Right lobe of liver (tissue), 6 donors: Measurements from ENCODE around the gene ALDH2. TPM values are rescaled to one million over a fixed set of nuclear protein-coding genes. Genes with fewer than 3 reads are reported as not detected.

ENCODE experiments used
- ATAC-seq, 4 donors: fragments of 200-7000 bp; cut with Tn5 transposase; one replicate each; pipeline ENCODE4 v1.9.1; 2020; ENCODE audit warnings: mild to moderate bottlenecking in 4 of 4, moderate library complexity in 4 of 4
- DNase-seq, 3 donors: peaks; one replicate each; pipeline ENCODE4 v3.0.0-alpha.2; 2020
- H3K27ac ChIP-seq, 3 donors: fragments of 200-600 bp; one replicate each; pipeline ENCODE4 v1.8.0; 2022
- H3K27me3 ChIP-seq, 2 donors: fragments of 200-600 bp; one replicate each; pipeline ENCODE4 v1.8.0; 2022
- H3K36me3 ChIP-seq, 4 donors: fragments of 200-600 bp; sonication (generic) in 1 of 4; one replicate each; pipeline versions ENCODE4 v1.5.1 to v1.8.0; 2017 to 2022; ENCODE audit warnings: control low read depth in 1 of 4
- H3K4me1 ChIP-seq, 4 donors: fragments of 200-600 bp; sonication (generic) in 1 of 4; one replicate each; pipeline versions ENCODE4 v1.5.1 to v1.8.0; 2017 to 2022; ENCODE audit warnings: control low read depth in 1 of 4
- H3K4me3 ChIP-seq, 3 donors: fragments of 200-600 bp; one replicate each; pipeline ENCODE4 v1.8.0; 2022
- H3K9me3 ChIP-seq, 4 donors: fragments of 200-600 bp; sonication (generic) in 1 of 4; one replicate each; pipeline versions ENCODE4 v1.5.1 to v1.8.0; 2017 to 2022; ENCODE audit warnings: control low read depth in 1 of 4
- POLR2A ChIP-seq: fragments of 450-650 bp; IDR thresholded peaks from one replicate; pipeline ENCODE4 v1.6.1; 2017; ENCODE audit warnings: antibody characterized with exemption, mild to moderate bottlenecking
- WGBS: methylation state at CpG from one replicate; pipeline ENCODE4 v1.1.6; 2018; ENCODE audit warnings: low coverage, low lambda C conversion rate; ENCODE audit not compliant: insufficient coverage; ENCODE audit errors: missing lambda C conversion rate; 5-methylcytosine and 5-hydroxymethylcytosine counted together
- intact Hi-C, 2 donors: fragments of 100-400 bp; cut with DNase I; formaldehyde crosslinking; loops; one replicate each; pipeline versions ENCODE4 v1.11.2 to v1.14.1; 2022
- total RNA-seq, 6 experiments: library from RNA; depleted of rRNA in 2 of 6; stranded (reverse); fragments of >200 nt in 2 of 6; fragmentation: NEBNext Ultra II Directional in 3 of 6; extraction: Animal tissue kit (Norgen Biotek cat#: 25700) in 3 of 6; gene quantifications; one replicate each; pipeline versions ENCODE4 v1.1.0 to v1.2.4, GENCODE V29; 2016 to 2023
- TF ChIP-seq, protein P1 (sequence below), 4 donors: fragments of 200-600 bp in 3 of 4; fragments of 450-650 bp in 1 of 4; IDR thresholded peaks; one replicate each; pipeline versions ENCODE4 v1.5.1 to v1.8.0; 2016 to 2022; ENCODE audit warnings: antibody characterized with exemption in 4 of 4, mild to moderate bottlenecking in 2 of 4
- donor health status: DM: no; HTN: yes; CAD: no.
- donor health status: DM: no; HTN: no; CAD: no.
- donor health status: DM: no; HTN: no; CAD: no.
- donor health status: DM: no; HTN: yes; CAD: no.
- donor health status: DM: no; HTN: yes; CAD: no.

The ALDH2 gene
- total RNA-seq, 6 experiments from 2014 or later: 287 to 1,060 (median 749) TPM

DNA sequence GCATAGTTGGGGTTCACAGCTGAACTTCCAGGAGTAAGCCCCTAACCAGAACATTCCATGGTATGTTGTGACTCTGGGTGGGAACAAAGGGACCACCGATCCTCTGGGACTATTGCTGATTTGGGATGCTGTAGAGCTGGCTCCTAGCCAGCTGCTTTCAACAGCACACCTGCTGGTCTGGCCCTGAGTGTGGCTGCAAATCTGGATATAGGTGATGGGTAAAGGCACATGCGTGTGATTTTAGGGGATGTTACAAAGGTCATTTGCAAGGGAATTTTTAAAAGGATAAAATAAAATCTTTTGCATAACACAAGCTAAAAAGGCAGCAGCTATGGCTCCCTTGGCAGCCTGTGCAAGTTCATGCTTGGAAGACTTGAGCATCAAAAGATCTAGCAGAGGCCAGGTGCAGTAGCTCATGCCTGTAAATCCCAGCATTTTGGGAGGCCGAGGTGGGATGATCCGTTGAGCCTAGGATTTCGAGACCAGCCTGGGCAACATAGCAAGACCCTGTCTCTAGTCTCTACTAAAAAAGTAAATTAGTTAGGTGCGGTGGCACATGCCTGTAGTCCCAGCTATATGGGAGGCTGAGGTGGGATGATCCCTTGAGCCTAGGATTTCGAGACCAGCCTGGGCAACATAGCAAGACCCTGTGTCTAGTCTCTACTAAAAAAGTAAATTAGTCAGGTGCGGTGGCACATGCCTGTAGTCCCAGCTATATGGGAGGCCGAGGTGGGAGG lies 1.6 kb downstream of the ALDH2 start:
- intact Hi-C loops: no loop called here
- H3K36me3 ChIP-seq: peaks cover 0 to 6% (median 0%) of the 10 kb centered on the region in 4 donors
- H3K4me1 ChIP-seq: peaks cover 0 to 56% (median 25%) of the 10 kb centered on the region in 4 donors
- H3K4me3 ChIP-seq: peak overlapping the region; percentile 93 to 98 (median 94)
- 24% methylated on average over 5 of the region's 9 CpGs for WGBS
- no peak for DNase-seq
- peak overlapping the region in 2 of 3 donors; percentile 98 to 99 for H3K27ac ChIP-seq
- no peaks in the 10 kb centered on the region for H3K9me3 ChIP-seq
- H3K27me3 ChIP-seq: no peaks in the 10 kb centered on the region
- TF ChIP-seq, protein P1, sequence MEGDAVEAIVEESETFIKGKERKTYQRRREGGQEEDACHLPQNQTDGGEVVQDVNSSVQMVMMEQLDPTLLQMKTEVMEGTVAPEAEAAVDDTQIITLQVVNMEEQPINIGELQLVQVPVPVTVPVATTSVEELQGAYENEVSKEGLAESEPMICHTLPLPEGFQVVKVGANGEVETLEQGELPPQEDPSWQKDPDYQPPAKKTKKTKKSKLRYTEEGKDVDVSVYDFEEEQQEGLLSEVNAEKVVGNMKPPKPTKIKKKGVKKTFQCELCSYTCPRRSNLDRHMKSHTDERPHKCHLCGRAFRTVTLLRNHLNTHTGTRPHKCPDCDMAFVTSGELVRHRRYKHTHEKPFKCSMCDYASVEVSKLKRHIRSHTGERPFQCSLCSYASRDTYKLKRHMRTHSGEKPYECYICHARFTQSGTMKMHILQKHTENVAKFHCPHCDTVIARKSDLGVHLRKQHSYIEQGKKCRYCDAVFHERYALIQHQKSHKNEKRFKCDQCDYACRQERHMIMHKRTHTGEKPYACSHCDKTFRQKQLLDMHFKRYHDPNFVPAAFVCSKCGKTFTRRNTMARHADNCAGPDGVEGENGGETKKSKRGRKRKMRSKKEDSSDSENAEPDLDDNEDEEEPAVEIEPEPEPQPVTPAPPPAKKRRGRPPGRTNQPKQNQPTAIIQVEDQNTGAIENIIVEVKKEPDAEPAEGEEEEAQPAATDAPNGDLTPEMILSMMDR (IDR thresholded peaks at IDR 0.05): no peak
- no peak for TF ChIP-seq POLR2A
- ATAC-seq: peak in 2 of 4 donors; percentile 3 to 19

DNA sequence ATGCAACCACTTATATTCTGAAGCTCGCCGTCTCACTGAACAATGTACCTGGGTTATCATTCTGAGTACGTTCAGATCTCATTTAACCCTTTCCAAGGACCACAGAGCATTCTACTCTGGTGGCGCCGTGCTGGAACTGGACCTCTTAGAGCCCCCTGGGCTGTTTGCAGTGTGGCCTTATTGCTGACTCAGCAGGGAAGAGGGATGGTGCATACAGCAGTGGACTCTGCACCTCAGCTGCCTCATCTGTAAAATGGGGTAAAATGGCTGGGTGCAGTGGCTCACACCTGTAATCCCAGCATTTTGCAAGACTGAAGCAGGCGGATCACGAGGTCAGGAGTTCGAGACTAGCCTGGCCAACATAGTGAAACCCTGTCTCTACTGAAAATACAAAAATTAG lies 2.9 kb downstream of the ALDH2 start:
- intact Hi-C loops: no loop called here
- peak overlapping the region in 1 of 3 donors; percentile 1 for H3K4me3 ChIP-seq
- TF ChIP-seq, protein P1 (IDR thresholded peaks at IDR 0.05): no peak
- peaks cover 0 to 69% (median 31%) of the 10 kb centered on the region in 4 donors for H3K4me1 ChIP-seq
- no peaks in the 10 kb centered on the region for H3K9me3 ChIP-seq
- DNase-seq (no peak), ATAC-seq (no peak)
- H3K27me3 ChIP-seq: no peaks in the 10 kb centered on the region
- no peak overlapping the region for H3K27ac ChIP-seq
- WGBS: 31% methylated on average over 5 of the region's 8 CpGs
- H3K36me3 ChIP-seq: peaks cover 0 to 6% (median 0%) of the 10 kb centered on the region in 4 donors

DNA sequence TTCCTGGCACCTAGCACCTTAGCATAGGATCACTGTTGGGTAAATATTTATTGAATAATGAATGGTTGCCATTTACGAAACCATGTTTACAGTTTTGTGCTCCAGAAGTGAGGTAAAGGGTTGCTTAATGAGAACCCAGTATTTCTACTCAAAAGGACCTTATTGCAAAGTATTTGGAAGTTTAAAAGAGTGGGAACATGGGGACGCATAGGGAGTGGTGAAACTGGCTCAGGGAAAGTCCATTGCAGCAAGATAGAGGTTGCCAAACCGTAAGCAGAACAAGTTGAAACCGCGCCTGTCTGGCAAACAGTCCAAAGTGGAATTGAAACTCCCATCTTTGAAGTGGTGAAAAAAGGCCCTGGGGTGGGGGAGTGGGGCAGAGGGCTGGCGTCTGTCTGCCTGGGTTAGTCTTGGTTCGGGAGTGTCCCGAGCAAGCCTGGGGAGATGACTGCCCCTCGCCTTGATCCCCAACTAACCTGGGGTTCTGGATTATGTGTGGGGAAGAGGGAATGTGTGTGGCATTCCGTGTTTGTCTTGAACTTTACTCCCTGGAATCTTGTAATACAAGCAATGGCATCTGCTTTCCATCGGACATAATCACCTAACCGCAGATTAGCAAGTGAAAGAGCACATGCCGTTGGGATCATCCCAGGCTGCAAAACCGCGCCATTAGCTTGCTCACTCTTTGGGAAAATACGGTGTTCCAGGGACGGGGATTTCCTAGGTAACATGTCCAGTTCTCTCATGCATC lies 7.2 kb downstream of the ALDH2 start:
- 7% methylated on average over 13 of the region's 17 CpGs for WGBS
- intact Hi-C loops: no loop called here
- ATAC-seq: peak; percentile 28 to 59 (median 34)
- peak; percentile 58 for TF ChIP-seq POLR2A
- TF ChIP-seq, protein P1 (IDR thresholded peaks at IDR 0.05): no peak
- H3K27me3 ChIP-seq: no peaks in the 10 kb centered on the region
- peaks cover 0 to 94% (median 59%) of the 10 kb centered on the region in 4 donors for H3K4me1 ChIP-seq
- peak overlapping the region; percentile 89 to 97 (median 94) for H3K27ac ChIP-seq
- peak; percentile 64 to 90 (median 82) for DNase-seq
- no peaks in the 10 kb centered on the region for H3K9me3 ChIP-seq
- H3K36me3 ChIP-seq: peaks cover 0 to 6% (median 0%) of the 10 kb centered on the region in 4 donors
- H3K4me3 ChIP-seq: peak overlapping the region in 2 of 3 donors; percentile 24 to 36

DNA sequence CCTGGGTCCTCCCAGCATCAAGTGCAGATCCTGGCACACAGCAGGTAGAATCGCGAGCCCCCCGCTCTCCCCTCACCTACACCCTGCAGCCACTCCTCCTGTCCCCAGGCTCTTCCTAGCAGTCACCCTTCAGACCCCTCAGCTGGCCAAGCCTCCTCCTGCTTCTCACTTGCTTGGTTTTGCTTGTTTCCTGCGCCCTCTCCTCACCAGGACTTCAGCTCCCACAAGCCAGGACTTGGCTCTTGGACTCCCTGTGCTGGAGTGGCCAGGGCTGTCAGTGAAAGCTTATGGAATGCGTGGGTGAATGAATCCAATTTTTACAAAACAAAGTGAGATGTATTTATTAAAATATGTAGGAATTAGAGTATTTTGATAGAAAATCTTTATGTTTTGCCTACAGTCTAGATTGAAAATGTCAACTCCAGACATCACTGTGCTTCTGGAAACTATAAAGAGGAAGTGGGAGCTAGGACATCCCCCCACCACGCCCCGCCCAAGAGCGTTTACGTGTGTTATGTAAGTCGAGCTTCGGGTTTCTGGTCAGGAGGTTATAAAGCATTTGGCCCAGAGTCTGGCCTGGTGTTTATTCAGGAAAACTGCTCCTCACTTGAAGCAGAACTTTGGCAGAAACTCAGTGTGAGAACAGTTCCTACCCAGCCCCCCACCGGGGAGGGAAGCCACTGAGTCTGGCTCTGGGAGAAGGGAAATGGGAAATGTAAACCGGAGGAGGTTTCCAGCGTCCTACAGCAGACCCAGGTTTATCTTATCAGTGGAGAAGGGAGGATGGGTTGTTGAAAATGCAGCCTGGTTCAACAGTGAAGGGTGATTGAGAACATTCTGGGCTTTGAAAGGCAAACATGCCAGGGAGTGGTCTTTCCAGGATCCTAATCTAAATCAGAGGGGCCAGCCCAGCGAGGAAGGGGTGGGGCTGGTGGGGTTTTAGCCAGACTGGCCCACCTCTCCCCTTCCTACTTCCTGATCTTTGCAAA lies 8.8 kb downstream of the ALDH2 start:
- ATAC-seq (peak; percentile 44 to 70 (median 52)), DNase-seq (peak; percentile 82 to 95 (median 88))
- Histone ChIP-seq H3K4me1 (peaks cover 0 to 93% (median 57%) of the 10 kb centered on the region in 4 donors), H3K36me3 (peaks cover 0 to 5% (median 0%) of the 10 kb centered on the region in 4 donors), H3K4me3 (peak overlapping the region in 2 of 3 donors; percentile 24 to 36), H3K9me3 (no peaks in the 10 kb centered on the region), H3K27me3 (no peaks in the 10 kb centered on the region), H3K27ac (peak overlapping the region; percentile 89 to 97 (median 94))
- WGBS: 2% methylated on average over 14 of the region's 15 CpGs
- intact Hi-C loops: no loop called here
- peak; percentile 71 for TF ChIP-seq POLR2A
- TF ChIP-seq, protein P1 (IDR thresholded peaks at IDR 0.05): no peak
